HG02943 (cell line): Measurements from ENCODE around the gene SF3B2.
"Not testable (repeated sequence)": the region's sequence is repeated elsewhere in the genome, so short reads cannot be mapped to it uniquely, and the experiment has no call there.

ENCODE experiments used
- ATAC-seq: cut with Tn5 transposase; IDR thresholded peaks from one replicate; pipeline ENCODE4 v1.9.1; 2021; ENCODE audit warnings: mild to moderate bottlenecking, low read depth, moderate library complexity; ENCODE audit not compliant: unreplicated experiment

The SF3B2 gene

DNA sequence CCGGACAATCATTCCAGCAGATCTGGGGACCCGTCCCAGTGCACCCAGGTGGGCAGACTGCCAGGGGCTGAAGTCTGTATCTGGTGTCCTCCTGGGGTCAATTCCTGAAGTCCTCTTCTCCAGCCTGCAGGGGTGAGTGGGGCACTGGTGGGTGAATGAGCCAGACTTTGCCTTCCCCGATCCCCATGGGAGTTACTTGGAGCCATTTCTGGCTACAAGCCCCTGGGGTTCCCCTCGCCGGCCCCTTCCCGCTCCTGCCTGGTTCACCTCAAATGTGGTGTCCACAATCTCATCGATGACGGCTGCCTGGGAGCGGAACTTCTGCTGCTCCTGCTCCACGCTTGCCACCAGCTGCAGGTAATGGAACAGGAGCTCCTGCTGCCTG lies 35.4 kb upstream of the SF3B2 start:
- no peak for ATAC-seq

DNA sequence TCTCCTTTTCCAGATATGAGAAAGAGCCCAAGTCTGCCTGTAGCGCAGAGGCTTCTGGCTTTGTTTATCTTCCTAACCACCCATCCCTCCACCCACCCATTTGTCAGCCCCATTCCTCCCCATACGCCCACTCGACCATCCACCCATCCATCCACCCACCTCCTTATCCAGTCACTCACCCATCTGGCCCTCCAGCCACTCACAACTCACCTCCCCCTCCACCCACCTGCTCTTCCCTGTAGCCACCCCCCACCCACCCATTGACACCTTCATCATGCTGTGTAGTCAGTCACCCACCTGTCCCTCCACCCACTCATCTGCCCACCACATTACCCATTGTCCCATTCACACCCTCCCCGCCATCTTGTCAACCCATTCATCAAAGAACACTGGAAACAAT lies 34.8 kb upstream of the SF3B2 start:
- ATAC-seq = no peak

DNA sequence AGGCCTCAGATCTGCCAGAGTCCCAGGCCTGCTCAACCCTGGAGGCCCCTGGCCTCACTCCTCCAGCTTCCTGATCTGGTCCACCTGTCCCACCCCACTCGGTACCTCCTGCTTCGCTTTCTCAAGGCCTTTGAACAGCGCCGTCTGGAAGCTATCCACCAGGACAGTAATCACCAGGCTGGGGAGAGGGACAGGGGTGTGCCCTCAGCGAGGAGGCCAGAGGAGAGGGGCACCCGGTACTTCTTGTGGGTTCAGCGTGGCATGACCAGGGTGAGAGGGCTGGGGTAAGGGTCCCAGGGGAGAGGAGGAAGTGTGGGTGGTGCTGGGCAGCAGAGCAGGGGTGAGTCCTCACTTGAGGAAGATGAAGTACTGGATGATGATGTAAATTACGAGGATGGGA lies 32.0 kb upstream of the SF3B2 start:
- ATAC-seq = no peak

DNA sequence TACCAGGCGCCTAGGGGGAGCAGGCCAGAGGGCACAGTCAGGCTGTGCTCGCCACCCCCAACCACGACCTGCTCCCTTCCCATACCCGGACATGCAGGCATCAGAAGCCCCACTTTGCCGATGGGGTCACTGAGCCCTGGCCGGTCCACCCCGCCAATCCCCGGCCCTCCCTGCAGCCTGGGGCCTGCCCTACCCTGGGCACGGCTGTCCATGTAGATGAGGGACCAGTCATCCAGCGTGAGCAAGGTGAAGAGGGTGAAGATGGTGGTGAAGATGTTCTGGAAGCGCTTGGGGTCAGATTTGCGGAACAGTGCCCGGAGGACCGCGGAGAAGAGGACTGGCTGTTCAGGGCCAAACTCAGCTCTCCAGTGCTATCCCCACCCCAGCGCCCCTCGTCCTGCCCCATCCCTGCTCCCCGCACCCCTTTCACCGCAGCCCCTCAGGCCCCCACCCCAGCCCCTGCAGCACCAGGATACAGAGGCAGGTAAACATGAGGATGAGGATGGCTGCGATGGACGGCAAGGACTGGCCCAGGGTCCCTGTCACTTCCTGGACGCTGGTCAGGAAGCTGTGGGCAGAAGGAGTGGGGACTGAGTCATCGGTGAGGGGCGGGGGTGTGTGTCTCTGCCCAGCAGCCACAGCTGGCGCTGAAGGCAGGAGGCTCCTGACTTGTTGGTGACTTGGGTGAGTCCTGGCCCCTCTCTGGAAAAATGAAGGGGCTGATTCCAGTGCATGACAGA lies 31.4 kb upstream of the SF3B2 start:
- ATAC-seq = no peak

DNA sequence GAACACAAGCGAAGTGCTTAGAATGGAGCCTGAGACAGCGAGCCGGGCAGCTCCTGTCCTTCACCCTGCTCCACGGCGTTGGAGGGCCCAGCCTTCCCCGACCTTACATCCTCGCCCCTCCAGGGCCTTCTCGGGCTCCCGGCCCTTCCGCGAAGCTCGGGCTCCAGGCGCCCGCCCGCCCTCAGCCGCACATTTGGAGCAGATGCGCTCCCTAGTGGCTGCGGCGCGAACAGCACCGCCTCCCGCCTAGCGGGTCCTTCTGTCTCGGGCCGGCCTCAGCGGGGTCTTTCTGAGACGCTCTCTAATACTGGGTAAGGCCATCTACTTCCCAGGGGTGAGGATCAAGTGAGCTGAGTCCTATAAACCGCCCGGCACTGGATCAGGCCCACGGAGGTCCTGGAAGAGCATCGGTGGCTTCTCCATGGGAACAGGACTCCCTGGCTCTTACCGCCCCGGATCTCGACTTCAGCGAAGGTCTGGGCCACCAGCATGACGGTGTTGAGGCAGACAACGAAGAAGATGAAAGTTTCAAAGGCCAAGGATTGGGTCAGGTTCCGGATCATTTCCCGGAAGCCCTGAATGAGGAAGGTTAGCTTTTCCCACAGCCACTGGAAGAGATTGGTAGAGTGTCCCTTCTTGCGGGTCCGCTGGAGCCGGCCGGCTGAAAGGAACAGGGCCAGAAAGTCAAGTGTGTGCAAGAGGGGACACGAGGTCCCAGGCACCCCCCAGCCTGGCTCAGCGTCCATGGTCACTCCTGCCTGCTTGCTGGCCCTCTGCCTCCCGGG lies 29.6 kb upstream of the SF3B2 start:
- no peak for ATAC-seq

DNA sequence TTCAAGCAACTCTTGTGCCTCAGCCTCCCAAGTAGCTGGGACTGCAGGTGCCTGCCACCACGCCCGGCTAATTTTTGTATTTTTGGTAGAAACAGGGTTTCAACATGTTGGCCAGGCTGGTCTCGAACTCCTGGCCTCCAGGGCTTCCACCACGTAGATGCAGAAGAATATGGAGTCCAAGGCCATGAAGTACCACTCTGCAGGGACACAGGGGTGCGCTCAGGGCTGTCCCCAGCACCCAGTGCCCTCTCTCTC lies 29.1 kb upstream of the SF3B2 start:
- ATAC-seq = not testable (repeated sequence)

DNA sequence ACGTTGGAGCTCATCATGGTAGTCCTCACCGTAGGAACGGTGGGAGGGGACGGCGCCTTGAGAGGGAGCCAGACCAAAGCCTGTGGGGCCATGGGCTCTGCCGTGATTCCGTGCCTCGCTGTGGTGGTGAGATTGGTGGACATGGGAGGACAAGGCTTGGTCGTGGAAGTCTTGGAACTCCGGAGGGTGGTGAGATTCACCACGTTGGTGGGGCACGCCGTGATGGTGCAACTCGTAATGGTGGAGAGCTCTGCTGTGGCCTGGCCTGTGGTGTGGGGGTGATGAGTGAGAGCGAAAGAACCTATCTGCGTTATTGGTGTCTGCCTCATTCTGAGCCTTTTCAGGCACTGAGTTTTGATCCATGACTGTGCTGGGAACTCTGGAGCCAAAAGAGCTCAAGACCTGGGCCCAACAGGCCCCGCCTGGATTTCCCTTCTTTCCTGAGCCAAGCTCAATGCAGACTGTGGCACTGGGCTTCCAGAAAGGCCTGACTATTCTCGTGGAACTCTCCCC lies 26.1 kb upstream of the SF3B2 start, which contains the start of gene CATSPER1:
Gene CATSPER1, minus strand, starts transcription at position 463 of the 513 bp plus-strand sequence. Its CDS starts 100 bp downstream, at position 363.
- ATAC-seq = no peak

DNA sequence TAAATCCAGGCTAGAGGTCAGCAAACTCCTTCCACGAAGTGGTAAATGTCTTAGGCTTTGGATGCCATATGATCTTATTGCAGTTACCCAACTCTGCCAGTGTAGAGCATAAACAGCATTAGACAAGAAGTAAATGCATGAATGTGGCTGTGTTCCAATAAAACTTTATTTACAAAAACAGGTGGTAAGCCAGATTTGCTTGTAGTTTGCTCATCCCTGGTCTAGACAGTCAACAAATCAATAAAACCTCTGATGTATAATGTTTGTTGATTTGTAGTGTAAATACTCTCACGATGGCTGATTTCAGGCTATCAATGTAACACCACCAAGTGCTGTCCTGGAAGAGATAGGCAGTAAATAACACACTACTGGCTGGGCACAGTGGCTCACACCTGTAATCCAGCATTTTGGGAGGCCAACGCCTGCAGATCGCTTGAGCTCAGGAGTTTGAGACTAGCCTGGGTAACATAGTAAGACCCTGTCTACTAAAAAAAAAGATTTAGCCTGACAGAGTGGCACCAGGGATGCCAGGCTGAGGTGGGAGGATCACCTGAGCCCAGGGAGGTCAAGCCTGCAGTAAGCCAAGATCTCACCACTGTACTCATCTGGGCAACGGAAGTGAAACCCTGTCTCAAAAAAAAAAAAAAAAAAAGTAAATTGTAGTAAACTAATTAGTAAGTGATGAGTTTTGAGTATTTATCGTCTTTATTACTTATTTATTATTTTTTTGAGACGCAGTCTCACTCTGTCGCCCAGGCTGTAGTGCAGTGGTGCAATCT lies 19.0 kb upstream of the SF3B2 start:
- ATAC-seq = no peak

DNA sequence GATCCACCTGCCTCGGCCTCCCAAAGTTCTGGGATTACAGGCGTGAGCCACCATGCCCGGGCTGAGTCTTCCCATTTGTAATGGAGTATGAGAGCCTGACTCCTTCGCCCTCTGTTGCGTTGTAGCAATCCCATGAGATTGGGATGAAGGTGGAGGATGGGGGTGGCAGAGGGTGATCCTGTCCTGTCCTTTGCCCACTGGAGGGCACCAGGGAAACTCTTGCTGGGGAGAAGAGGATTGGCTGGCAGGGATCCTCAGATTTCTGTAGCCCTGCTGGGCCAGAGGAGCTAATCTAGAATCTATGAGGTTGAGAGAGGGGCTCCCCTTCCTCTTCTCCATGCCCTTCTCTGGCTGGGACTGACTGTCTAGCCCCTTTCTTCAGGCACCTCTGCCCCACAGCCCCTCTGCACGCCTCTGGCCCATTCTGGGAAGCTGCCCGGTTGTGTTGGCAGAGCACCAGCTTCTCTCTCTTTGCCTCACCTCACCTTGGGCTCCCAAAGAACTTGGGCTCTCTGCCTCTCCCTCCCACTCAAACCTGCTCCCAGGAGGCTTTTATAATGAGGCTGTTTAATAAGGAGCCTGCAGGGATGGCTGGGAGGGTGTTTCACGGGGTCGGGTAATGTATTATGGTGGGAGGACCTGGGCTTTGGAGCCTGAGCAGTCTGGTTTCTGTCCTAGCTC lies 16.4 kb upstream of the SF3B2 start:
- ATAC-seq = no peak

DNA sequence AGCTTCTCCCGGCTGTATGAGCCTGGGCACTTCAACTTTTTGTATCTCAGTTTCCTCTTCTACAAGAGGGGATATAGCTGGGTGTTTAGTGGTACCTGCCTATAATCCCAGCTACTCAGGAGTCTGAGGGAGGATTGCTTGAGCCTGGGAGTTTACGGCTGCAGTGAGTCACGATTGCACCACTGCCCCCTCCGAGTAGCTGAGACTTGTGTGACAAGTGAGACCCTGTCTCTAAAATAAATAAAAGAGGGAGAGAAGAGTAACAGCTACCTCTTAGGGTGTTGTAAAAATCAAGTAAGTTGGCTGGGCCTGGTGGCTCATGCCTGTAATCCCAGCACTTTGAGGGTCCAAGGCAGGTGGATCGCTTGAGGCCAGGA lies 15.8 kb upstream of the SF3B2 start:
- no peak for ATAC-seq

DNA sequence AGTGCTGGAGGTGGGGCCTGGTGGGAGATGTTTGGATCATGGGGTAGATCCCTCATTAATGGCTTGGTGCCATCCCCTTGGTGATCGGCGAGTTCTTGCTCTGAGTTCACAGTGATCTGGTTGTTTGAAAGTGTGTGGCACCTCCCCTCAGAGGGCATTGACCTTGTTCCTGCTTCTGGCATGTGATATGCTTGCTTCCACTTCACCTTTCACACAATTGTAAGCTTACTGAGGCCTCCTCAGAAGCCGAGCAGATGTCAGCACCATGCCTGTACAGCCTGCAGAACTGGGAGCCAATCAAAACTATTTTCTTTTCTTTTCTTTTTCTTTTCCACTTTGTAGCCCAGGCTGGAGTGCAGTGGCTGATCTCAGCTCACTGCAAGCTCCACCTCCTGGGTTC lies 14.8 kb upstream of the SF3B2 start:
- no peak for ATAC-seq

DNA sequence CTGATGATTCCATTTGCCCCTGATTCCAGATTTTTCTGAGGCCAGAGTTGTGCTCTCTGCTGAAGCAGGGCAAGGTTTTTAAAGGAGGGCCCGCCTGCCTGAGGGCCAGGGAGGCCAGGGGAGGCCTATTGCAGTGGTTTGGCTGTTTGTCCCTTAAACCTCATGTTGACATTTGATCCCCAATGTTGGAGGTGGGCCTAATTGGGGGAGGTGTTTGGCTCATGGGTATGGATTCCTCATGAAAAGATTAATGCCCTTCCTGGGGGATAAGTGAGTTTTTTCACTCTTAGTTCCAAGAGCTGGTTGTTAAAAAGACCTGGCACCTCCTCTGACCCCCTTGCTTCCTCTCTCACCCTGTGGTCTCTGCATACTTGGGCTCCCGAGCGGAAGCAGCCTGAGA lies 12.4 kb upstream of the SF3B2 start:
- no peak for ATAC-seq

DNA sequence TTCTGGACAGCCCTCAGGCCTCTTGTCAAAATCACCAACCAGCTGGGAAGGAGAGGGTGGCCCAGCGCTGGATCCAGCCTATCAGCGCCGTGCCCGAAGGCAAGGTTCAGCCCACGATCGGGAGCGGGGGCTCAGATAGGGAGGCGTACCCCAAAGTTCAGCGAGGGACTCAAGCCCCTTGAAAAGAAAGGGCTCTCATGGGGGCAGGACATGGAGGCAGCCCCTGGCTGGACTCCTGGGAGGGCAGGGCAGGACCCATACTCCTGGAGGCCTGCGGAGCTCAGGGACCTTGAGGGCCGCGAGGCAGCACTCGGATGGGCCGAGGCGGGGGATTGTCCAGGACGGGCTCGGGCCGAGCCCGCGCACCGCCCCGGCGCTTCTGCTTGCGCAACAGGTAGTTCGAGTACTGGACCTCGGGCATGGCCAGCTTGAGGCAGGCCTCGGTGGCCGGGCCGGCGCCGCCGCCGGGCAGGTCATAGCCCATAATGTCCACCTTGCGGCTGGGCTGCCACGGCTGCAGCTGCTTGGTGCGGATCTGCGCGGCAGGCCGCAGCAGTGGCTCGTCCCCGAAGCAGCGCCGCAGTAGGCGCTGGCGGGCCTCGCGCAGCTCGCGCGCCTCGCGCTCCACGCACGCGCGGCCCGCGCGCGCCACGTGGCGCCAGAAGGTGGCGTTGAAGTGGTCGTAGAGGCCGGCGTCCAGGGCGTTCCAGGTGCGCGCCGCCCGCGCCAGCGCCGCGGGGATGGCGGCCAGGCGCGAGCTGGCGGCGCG lies 9.8 kb upstream of the SF3B2 start:
- no peak for ATAC-seq

DNA sequence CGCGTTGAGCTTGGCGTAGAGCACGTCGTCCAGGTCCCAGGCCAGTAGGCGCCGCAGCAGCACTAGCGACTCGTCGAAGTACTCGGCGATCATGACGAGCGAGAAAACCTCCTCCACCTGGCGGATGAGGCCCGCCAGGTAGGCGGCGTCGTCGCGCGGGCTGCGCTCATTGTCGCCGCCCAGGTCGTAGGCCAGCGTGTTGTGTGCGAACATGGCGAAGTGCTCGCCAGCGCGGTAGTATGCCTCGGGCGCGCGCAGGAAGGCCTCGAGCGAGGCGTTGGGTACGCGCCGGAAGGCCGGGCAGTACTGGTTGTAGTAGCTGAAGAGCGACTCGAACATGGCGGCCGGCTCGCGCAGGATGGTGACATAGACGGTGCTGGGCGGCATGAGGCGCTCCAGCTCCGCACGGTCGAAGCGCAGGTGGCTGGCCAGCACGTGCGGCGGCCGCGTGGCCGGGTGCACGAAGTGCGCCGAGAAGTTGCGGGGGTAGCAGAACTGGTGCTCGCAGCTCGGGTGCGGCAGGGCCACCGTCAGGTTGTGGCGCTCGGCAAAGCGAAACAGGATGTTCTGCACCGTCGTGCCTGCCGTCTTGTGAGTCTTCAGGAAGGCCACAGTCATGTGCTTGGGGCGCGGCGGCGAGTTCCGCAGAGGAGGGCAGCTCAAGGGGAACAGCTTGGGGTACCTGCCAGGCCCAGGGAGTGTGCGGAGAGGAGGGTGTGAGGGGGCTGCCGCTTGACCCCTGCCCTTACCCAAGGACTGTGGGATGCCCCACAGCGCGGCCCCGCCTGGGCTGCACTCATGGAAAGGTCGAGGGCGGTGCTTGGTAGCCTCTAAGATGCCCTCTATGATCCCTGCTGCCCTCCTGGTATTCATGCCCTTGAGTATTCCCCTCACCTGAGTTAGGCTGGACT lies 8.9 kb upstream of the SF3B2 start:
- ATAC-seq = no peak

DNA sequence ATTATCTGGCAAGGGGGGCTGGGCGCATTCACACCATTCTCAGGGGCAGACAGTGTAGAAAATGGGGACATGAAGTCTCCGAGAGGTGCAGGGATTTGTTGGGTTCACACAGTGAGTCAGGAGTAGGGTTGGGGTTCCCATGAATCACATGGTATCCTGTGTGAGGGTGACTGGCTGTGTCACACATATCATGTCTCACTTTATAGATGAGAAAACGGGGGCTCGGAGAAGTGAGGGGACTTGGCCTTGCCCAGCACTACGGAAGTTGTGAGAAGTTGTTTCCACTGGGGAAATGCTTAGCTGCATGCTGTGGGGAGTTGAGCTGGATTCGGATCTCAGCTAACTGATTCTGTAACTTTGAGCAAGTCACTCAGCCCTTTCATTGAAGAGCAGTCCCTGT lies 7.4 kb upstream of the SF3B2 start:
- no peak for ATAC-seq

DNA sequence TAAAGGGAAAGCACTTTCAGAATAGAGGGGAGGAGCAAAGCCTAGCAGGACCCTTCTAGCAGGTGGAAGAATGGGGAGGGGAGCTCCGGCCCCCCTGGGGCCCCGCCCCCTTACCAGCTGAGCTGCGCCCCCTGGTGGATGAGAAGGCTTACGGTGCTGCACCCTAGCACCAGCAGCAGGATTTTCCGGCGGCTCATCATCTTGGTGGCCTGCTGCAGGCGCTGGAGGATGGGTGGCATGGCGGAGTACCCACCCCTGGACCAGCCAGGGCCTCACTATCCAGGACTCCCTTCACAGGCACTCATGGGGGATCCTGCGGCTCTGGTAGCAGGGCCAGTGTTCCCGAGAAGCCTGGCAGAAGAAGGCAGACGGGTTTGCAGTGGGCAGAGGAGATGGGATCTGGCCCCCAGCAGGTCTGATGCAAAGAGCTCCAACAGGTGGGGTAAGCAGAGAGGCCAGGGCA lies 7.0 kb upstream of the SF3B2 start:
- ATAC-seq = no peak

DNA sequence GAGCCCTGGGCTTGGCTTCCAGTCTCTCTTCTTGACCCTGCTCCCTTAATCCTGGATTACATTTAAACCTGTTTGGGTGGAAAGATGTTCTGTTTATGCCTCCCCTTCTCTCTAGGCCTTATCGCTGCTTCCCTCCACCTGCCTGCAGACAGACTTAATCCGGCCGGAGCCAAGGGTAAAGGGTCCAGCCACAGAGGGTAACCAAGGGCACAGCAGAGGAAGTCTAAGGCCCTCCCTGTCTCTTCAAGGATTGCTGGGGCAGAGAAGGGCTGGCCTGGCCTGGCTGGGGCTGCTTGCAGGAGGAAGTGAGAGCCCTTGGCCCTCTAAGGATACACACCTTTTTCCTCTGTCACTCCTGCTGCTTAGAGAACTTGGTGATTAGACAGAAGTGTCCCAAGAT lies 5.3 kb upstream of the SF3B2 start:
- no peak for ATAC-seq

DNA sequence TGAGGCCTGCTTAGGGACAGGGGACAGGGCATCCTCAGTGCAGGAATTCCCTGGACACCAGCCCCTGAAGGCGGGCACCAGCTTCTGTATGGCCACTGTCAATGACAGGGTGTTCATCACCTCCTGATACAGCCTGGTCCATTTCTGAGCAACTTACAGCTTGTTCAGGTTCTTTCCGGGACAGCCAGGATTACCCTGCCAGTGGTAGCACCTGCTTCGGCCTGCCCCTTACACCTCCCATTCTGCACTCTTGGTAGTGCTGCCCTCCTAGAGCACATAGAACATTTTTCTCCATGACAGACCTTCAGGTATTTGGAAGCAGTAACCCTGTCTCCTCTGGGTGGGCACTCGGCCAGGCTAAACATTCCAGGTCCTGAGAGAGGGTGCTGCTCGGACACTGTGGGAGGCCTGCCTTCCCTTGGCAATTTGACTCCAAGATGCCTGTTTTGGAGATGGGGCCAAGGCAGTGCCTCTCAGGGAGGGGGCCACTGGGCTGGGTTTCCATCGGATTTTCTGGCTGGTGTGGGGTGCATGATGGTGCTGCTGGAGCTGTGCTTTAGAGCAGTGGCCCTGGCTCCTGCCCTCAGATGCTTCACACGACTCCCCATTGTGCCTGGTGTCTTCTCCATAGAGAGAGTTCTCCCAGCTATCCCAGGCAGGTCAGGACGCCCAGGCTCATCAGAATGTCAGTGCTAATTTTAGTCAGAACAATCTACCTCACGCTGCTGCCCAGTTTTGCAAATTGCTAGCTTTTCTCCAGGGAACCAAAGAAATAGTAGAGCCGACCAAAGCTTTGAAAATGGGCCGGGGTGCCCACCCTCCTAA lies 4.4 kb upstream of the SF3B2 start:
- ATAC-seq = no peak
